PC-3 (cell line): ENCODE measurements around the gene LHFPL3.

Experiments used
- EZH2 ChIP-seq: fragments of 300-600 bp; sonication (generic); IDR thresholded peaks from one replicate; pipeline ENCODE4 v1.6.1; 2017; ENCODE audit warnings: antibody characterized with exemption, mild to moderate bottlenecking, low read length; ENCODE audit not compliant: unreplicated experiment
- TF ChIP-seq, protein P1 (sequence below): fragments of 300-600 bp; sonication (generic); conservative IDR thresholded peaks from 2 replicates; pipeline ENCODE4 v1.5.1; 2017; ENCODE audit warnings: antibody characterized with exemption, low read depth, mild to moderate bottlenecking, low read length

DNA sequence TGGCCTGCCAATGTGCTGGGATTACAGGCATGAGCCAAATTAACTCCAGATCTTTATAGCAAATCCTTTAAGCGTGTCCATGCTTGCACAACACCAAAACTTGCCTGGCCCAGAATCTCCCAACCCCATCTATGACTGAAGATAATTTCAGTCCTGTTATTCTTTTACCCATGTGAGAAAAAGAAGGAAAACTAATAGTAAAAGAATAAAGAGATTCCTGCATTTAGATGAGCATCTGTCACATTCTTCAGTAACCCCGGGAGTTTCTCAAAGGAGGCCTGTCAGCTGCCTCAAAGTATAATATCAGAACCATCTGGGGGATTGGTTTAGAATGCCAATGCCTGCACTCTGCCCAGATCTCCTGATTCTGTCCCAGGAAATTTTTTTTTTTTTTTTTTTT lies 527.5 kb downstream of the LHFPL3 start:
- TF ChIP-seq, protein P1, sequence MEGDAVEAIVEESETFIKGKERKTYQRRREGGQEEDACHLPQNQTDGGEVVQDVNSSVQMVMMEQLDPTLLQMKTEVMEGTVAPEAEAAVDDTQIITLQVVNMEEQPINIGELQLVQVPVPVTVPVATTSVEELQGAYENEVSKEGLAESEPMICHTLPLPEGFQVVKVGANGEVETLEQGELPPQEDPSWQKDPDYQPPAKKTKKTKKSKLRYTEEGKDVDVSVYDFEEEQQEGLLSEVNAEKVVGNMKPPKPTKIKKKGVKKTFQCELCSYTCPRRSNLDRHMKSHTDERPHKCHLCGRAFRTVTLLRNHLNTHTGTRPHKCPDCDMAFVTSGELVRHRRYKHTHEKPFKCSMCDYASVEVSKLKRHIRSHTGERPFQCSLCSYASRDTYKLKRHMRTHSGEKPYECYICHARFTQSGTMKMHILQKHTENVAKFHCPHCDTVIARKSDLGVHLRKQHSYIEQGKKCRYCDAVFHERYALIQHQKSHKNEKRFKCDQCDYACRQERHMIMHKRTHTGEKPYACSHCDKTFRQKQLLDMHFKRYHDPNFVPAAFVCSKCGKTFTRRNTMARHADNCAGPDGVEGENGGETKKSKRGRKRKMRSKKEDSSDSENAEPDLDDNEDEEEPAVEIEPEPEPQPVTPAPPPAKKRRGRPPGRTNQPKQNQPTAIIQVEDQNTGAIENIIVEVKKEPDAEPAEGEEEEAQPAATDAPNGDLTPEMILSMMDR = no peak
- no peak for TF ChIP-seq EZH2
